ENCODE results near the gene SRRM4.
A peak's percentile ranks its signal among the peaks of the same experiment; 100 is the strongest.
"Not testable (repeated sequence)": the region's sequence is repeated elsewhere in the genome, so short reads cannot be mapped to it uniquely, and the experiment has no call there.

SRRM4 gene

GRCh38 chr12:119008691-119009221 is 27.4 kb downstream of the SRRM4 start:
- DNase-seq: peak; percentile 92

GRCh38 chr12:119011231-119011630 is 29.9 kb downstream of the SRRM4 start:
- DNase-seq: peak; percentile 21

GRCh38 chr12:119012179-119012578 is 30.8 kb downstream of the SRRM4 start:
- DNase-seq: no peak

- DNase-seq: no peak
These were observed 31.7 kb downstream of the SRRM4 start for GRCh38 chr12:119013023-119013422.

GRCh38 chr12:119014368-119014767 is 33.0 kb downstream of the SRRM4 start:
- peak; percentile 79 for DNase-seq

GRCh38 chr12:119016715-119017114 is 35.4 kb downstream of the SRRM4 start:
- no peak for DNase-seq

GRCh38 chr12:119019166-119019565 is 37.8 kb downstream of the SRRM4 start:
- DNase-seq: peak; percentile 52

- peak; percentile 45 for DNase-seq
These were observed 39.3 kb downstream of the SRRM4 start for GRCh38 chr12:119020406-119021360.

GRCh38 chr12:119024356-119024755 is 43.0 kb downstream of the SRRM4 start:
- DNase-seq: no peak

- DNase-seq: no peak
These were observed 44.4 kb downstream of the SRRM4 start for GRCh38 chr12:119025786-119026185.

- DNase-seq: not testable (repeated sequence)
These were observed 52.0 kb downstream of the SRRM4 start for GRCh38 chr12:119033332-119033731.

GRCh38 chr12:119036878-119037825 is 55.8 kb downstream of the SRRM4 start:
- peak; percentile 54 for DNase-seq

GRCh38 chr12:119044094-119044493 is 62.8 kb downstream of the SRRM4 start:
- DNase-seq: no peak

- no peak for DNase-seq
These were observed 66.3 kb downstream of the SRRM4 start for GRCh38 chr12:119047641-119048040.

GRCh38 chr12:119050663-119051062 is 69.3 kb downstream of the SRRM4 start:
- DNase-seq: no peak

GRCh38 chr12:119051474-119051873 is 70.1 kb downstream of the SRRM4 start:
- no peak for DNase-seq

- no peak for DNase-seq
These were observed 70.7 kb downstream of the SRRM4 start for GRCh38 chr12:119052001-119052400.

GRCh38 chr12:119055977-119056376 is 74.6 kb downstream of the SRRM4 start:
- no peak for DNase-seq

GRCh38 chr12:119060847-119061796 is 79.8 kb downstream of the SRRM4 start:
- no peak for DNase-seq

- peak; percentile 29 for DNase-seq
These were observed 87.0 kb downstream of the SRRM4 start for GRCh38 chr12:119068129-119068856.

GRCh38 chr12:119069147-119069642 is 87.9 kb downstream of the SRRM4 start:
- DNase-seq: peak; percentile 71
